Measurements from ENCODE around the gene TNFAIP8. TPM values are rescaled to one million over a fixed set of nuclear protein-coding genes. Genes with fewer than 3 reads are reported as not detected.

The TNFAIP8 gene
- total RNA-seq, 1 donor from 2014 or later = 25.9 TPM

DNA sequence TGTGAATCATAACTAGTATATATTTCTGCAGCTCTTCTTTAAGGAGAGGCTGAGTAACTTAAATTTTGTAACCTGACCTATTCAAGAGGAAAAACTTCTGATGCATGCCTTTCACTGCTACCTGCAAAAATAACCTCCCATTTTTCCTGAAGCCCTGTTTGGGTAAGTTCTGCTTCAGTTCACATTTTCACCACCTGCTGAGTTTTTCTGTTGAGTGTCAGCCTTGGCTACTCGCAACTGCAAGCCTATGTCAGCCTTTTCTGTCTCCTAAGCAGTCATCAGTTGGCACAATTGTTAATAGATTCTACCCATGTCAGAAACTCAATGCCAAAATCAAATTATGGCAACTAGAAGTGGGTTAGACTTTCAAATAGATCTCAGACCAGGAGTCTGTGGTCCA is 8.2 kb upstream of the TNFAIP8 start:
- Histone ChIP-seq H3K4me1 (ENCODE audit: insufficient read depth, low read length) (peaks cover 14% of the 10 kb centered on the region), H2AFZ (ENCODE audit: low read depth, low read length) (no peak overlapping the region), H3K79me2 (ENCODE audit: insufficient read depth, low read length) (no peaks in the 10 kb centered on the region), H3K4me3 (ENCODE audit: insufficient read depth, low read depth, low read length) (no peak overlapping the region), H3K27ac (ENCODE audit: low read depth, low read length) (no peak overlapping the region), H3K4me2 (ENCODE audit: low read length) (no peak overlapping the region), H3K27me3 (ENCODE audit: insufficient read depth, low read length) (no peaks in the 10 kb centered on the region), H3K9ac (ENCODE audit: low read length) (no peak overlapping the region), H3K9me3 (ENCODE audit: insufficient read depth, low read depth, low read length) (no peaks in the 10 kb centered on the region), H3K36me3 (ENCODE audit: insufficient read depth, low read length) (no peaks in the 10 kb centered on the region), H4K20me1 (ENCODE audit: insufficient read depth, low read length) (no peaks in the 10 kb centered on the region)
- FAIRE-seq (no peak), DNase-seq (ENCODE audit: low read depth) (no peak)
- TF ChIP-seq, protein P1, sequence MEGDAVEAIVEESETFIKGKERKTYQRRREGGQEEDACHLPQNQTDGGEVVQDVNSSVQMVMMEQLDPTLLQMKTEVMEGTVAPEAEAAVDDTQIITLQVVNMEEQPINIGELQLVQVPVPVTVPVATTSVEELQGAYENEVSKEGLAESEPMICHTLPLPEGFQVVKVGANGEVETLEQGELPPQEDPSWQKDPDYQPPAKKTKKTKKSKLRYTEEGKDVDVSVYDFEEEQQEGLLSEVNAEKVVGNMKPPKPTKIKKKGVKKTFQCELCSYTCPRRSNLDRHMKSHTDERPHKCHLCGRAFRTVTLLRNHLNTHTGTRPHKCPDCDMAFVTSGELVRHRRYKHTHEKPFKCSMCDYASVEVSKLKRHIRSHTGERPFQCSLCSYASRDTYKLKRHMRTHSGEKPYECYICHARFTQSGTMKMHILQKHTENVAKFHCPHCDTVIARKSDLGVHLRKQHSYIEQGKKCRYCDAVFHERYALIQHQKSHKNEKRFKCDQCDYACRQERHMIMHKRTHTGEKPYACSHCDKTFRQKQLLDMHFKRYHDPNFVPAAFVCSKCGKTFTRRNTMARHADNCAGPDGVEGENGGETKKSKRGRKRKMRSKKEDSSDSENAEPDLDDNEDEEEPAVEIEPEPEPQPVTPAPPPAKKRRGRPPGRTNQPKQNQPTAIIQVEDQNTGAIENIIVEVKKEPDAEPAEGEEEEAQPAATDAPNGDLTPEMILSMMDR (IDR thresholded peaks at IDR 0.05; ENCODE audit: insufficient read depth, low read depth, low read length) = no peak
- no peak for TF ChIP-seq EZH2 (IDR thresholded peaks at IDR 0.05; ENCODE audit: insufficient read depth, low read length)
- Mint-ChIP-seq H3K4me3 (ENCODE audit: unreplicated experiment) (no peak overlapping the region), H3K27ac (ENCODE audit: unreplicated experiment) (no peak overlapping the region), H3K4me1 (ENCODE audit: low read depth, unreplicated experiment) (peaks cover 18% of the 10 kb centered on the region), H3K36me3 (ENCODE audit: low read depth, unreplicated experiment) (peaks cover 3% of the 10 kb centered on the region), H3K27me3 (ENCODE audit: low read depth, unreplicated experiment) (no peaks in the 10 kb centered on the region), H3K9me3 (ENCODE audit: unreplicated experiment) (no peaks in the 10 kb centered on the region)

DNA sequence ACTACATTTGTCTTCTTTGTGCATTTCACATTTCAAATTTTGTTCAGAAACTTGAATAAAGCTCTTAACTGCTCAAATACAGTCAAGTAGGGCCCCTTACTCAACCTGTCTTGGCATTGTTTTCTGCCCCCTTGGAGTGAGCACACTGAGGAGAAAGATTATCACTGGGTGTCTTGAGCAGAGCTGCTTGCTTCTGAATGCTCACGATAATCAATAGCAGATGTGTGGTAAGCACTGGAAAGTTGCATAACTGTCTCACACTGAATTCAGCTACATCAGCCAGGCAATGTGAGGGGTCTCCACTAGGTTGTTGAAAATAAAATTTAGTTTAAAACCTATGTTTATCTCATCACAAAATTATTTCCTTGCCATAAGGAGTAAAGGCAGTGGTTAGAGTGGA is 7.8 kb upstream of the TNFAIP8 start:
- no peak overlapping the region for H3K4me3 ChIP-seq (ENCODE audit: insufficient read depth, low read depth, low read length)
- H3K4me1 ChIP-seq (ENCODE audit: insufficient read depth, low read length) = peaks cover 14% of the 10 kb centered on the region
- no peak overlapping the region for H2AFZ ChIP-seq (ENCODE audit: low read depth, low read length)
- FAIRE-seq (no peak), DNase-seq (ENCODE audit: low read depth) (peak; percentile 48)
- no peaks in the 10 kb centered on the region for H3K9me3 ChIP-seq (ENCODE audit: insufficient read depth, low read depth, low read length)
- H3K79me2 ChIP-seq (ENCODE audit: insufficient read depth, low read length) = no peaks in the 10 kb centered on the region
- H3K9ac ChIP-seq (ENCODE audit: low read length) = no peak overlapping the region
- Mint-ChIP-seq H3K27ac (ENCODE audit: unreplicated experiment) (no peak overlapping the region), H3K36me3 (ENCODE audit: low read depth, unreplicated experiment) (peaks cover 3% of the 10 kb centered on the region), H3K27me3 (ENCODE audit: low read depth, unreplicated experiment) (no peaks in the 10 kb centered on the region), H3K4me3 (ENCODE audit: unreplicated experiment) (no peak overlapping the region), H3K9me3 (ENCODE audit: unreplicated experiment) (no peaks in the 10 kb centered on the region), H3K4me1 (ENCODE audit: low read depth, unreplicated experiment) (peaks cover 14% of the 10 kb centered on the region)
- no peak overlapping the region for H3K4me2 ChIP-seq (ENCODE audit: low read length)
- H3K36me3 ChIP-seq (ENCODE audit: insufficient read depth, low read length) = no peaks in the 10 kb centered on the region
- no peaks in the 10 kb centered on the region for H3K27me3 ChIP-seq (ENCODE audit: insufficient read depth, low read length)
- TF ChIP-seq EZH2 (IDR thresholded peaks at IDR 0.05; ENCODE audit: insufficient read depth, low read length) = no peak
- TF ChIP-seq, protein P1 (IDR thresholded peaks at IDR 0.05; ENCODE audit: insufficient read depth, low read depth, low read length) = no peak
- H4K20me1 ChIP-seq (ENCODE audit: insufficient read depth, low read length) = no peaks in the 10 kb centered on the region
- H3K27ac ChIP-seq (ENCODE audit: low read depth, low read length) = no peak overlapping the region

DNA sequence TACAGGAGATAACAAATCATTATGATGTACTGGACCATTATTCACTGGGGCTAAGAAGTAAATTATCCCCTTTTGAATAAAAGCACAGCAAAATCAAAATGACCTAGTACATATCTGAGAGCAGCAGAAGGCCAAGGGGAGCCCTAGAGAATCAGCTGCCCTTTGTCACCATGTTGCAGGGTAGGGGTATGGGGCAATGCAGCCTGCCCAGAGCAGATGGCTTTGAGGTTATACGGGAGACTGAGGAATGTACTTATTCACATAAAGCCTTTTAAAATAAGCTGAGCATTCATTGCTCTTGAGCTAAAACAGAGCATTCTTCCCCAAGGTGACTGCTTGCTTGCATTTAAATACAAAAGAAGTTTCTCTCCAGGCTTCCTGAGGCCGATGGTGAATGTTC is 2.6 kb upstream of the TNFAIP8 start:
- Histone ChIP-seq H3K4me1 (ENCODE audit: insufficient read depth, low read length) (peaks cover 12% of the 10 kb centered on the region), H2AFZ (ENCODE audit: low read depth, low read length) (no peak overlapping the region), H4K20me1 (ENCODE audit: insufficient read depth, low read length) (peaks cover 3% of the 10 kb centered on the region), H3K9me3 (ENCODE audit: insufficient read depth, low read depth, low read length) (no peaks in the 10 kb centered on the region), H3K27ac (ENCODE audit: low read depth, low read length) (no peak overlapping the region), H3K27me3 (ENCODE audit: insufficient read depth, low read length) (no peaks in the 10 kb centered on the region), H3K4me2 (ENCODE audit: low read length) (no peak overlapping the region), H3K4me3 (ENCODE audit: insufficient read depth, low read depth, low read length) (no peak overlapping the region), H3K9ac (ENCODE audit: low read length) (no peak overlapping the region), H3K79me2 (ENCODE audit: insufficient read depth, low read length) (peaks cover 9% of the 10 kb centered on the region), H3K36me3 (ENCODE audit: insufficient read depth, low read length) (no peaks in the 10 kb centered on the region)
- Mint-ChIP-seq H3K27ac (ENCODE audit: unreplicated experiment) (no peak overlapping the region), H3K4me3 (ENCODE audit: unreplicated experiment) (no peak overlapping the region), H3K27me3 (ENCODE audit: low read depth, unreplicated experiment) (no peaks in the 10 kb centered on the region), H3K9me3 (ENCODE audit: unreplicated experiment) (no peaks in the 10 kb centered on the region), H3K36me3 (ENCODE audit: low read depth, unreplicated experiment) (peaks cover 3% of the 10 kb centered on the region), H3K4me1 (ENCODE audit: low read depth, unreplicated experiment) (peaks cover 24% of the 10 kb centered on the region)
- no peak for FAIRE-seq
- TF ChIP-seq EZH2 (IDR thresholded peaks at IDR 0.05; ENCODE audit: insufficient read depth, low read length) = no peak
- TF ChIP-seq, protein P1 (IDR thresholded peaks at IDR 0.05; ENCODE audit: insufficient read depth, low read depth, low read length) = no peak
- no peak for DNase-seq (ENCODE audit: low read depth)
